ENCODE measurements around the gene ZFY.

DNA sequence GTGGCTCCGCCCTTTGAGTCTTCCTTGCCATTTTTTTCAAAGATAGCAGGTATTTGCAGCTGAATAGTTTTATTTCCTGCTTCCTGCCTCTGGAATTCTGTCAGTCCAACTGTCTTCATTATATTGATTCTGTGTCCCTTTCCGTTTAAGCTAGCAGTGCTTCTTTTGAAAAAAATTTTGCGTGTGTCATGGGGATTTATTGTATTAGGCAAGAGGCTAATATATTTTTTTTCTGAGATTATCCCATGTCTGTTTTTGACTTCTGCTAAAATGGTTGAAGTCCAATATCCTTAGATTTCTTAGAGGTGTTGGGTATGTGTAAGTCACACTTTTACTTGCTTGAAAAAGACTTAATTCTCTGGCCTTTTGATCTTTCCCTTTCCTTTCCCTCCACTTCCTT, 20.4 kb downstream of the ZFY start:
- TF ChIP-seq CTCF (IDR thresholded peaks at IDR 0.05) (no peak), POLR2AphosphoS5 (IDR thresholded peaks at IDR 0.05) (no peak)
